Smooth muscle cell (in vitro differentiated cells): ENCODE data around the gene SYNC. TPM values are rescaled to one million over a fixed set of nuclear protein-coding genes. Genes with fewer than 3 reads are reported as not detected.

Experiments
- DNase-seq: peaks from one replicate; lab custom pipeline; 2025; ENCODE audit not compliant: unreplicated experiment; lab: John Stamatoyannopoulos, UW
- H2AFZ ChIP-seq: fragments of 200-600 bp; sonication (generic); 2 replicates; pipeline ENCODE4 v1.6.0; 2016; ENCODE audit warnings: antibody characterized with exemption, low read depth, mild to moderate bottlenecking
- H3F3A ChIP-seq: fragments of 200-600 bp; sonication (generic); 2 replicates; pipeline ENCODE4 v1.6.0; 2017; ENCODE audit warnings: antibody characterized with exemption, low read depth
- H3K27ac ChIP-seq: fragments of 200-600 bp; sonication (generic); 2 replicates; pipeline ENCODE4 v1.5.1; 2016; ENCODE audit warnings: low read depth, mild to moderate bottlenecking
- H3K27me3 ChIP-seq: fragments of 200-600 bp; sonication (generic); 2 replicates; pipeline ENCODE4 v1.6.1; 2016; ENCODE audit warnings: low read depth, mild to moderate bottlenecking
- H3K36me3 ChIP-seq: fragments of 200-600 bp; sonication (generic); 2 replicates; pipeline ENCODE4 v1.5.1; 2016; ENCODE audit warnings: low read depth
- H3K4me1 ChIP-seq: fragments of 200-600 bp; sonication (generic); 2 replicates; pipeline ENCODE4 v1.5.1; 2016; ENCODE audit warnings: low read depth
- H3K4me2 ChIP-seq: fragments of 200-600 bp; sonication (generic); 2 replicates; pipeline ENCODE4 v1.6.0; 2016; ENCODE audit warnings: mild to moderate bottlenecking
- H3K4me3 ChIP-seq: fragments of 200-600 bp; sonication (generic); 2 replicates; pipeline ENCODE4 v1.5.1; 2016; ENCODE audit warnings: mild to moderate bottlenecking
- H3K79me2 ChIP-seq: fragments of 200-600 bp; sonication (generic); 2 replicates; pipeline ENCODE4 v1.6.0; 2016; ENCODE audit warnings: low read depth, mild to moderate bottlenecking
- H3K9ac ChIP-seq: fragments of 200-600 bp; sonication (generic); 2 replicates; pipeline ENCODE4 v1.6.0; 2016; ENCODE audit warnings: low read depth
- H3K9me3 ChIP-seq: fragments of 200-600 bp; sonication (generic); replicated peaks from 2 replicates; pipeline ENCODE4 v1.5.1; 2016; ENCODE audit warnings: low read depth
- H4K20me1 ChIP-seq: fragments of 200-600 bp; sonication (generic); 2 replicates; pipeline ENCODE4 v1.6.0; 2016; ENCODE audit warnings: low read depth
- WGBS: methylation state at CpG from one replicate; pipeline ENCODE4 v1.1.7; 2016; ENCODE audit warnings: low lambda C conversion rate; 5-methylcytosine and 5-hydroxymethylcytosine counted together
- polyA plus RNA-seq: library from polyadenylated mRNA; unstranded; fragments of >200 nt; fragmentation: Nextera tagmentation; extraction: Ambion mirVana; gene quantifications from 2 replicates; pipeline ENCODE4 v1.2.1, GENCODE V29; 2016
- total RNA-seq: library from RNA; depleted of rRNA; stranded (reverse); fragments of >200 nt; gene quantifications from 2 replicates; pipeline ENCODE4 v1.2.3, GENCODE V29; 2014
- TF ChIP-seq, protein P1 (sequence below): fragments of 200-600 bp; sonication (generic); IDR thresholded peaks from 2 replicates; pipeline ENCODE4 v1.5.1; 2017; ENCODE audit warnings: borderline replicate concordance, mild to moderate bottlenecking, antibody characterized with exemption; ENCODE audit not compliant: insufficient read depth, poor library complexity, severe bottlenecking

Gene SYNC
- total and polyA plus RNA-seq, 2 experiments from 2014 or later = 4.6 to 6.2 TPM

DNA sequence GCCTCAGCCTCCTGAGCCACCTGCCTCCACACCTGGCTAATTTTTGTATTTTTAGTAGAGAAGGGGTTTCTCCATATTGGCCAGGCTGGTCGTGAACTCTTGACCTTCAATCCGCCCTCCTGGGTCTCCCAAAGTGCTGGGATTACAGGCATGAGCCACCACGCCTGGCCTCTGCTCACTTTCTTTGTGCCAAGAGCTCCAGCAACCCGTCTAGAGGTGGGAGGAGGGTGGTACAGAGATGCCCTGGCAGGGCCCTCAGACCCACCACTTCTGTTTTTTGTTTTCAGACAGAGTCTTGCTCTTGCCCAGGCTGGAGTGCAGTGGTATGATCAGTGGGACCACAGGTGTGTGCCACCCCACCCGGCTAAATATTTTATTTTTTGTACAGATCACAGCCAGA lies 6.9 kb upstream of the SYNC start:
- H4K20me1 ChIP-seq = no peaks in the 10 kb centered on the region
- H3K4me1 ChIP-seq = no peaks in the 10 kb centered on the region
- no peak overlapping the region for H3K27ac ChIP-seq
- no peaks in the 10 kb centered on the region for H3K27me3 ChIP-seq
- no peaks in the 10 kb centered on the region for H3K36me3 ChIP-seq
- TF ChIP-seq, protein P1, sequence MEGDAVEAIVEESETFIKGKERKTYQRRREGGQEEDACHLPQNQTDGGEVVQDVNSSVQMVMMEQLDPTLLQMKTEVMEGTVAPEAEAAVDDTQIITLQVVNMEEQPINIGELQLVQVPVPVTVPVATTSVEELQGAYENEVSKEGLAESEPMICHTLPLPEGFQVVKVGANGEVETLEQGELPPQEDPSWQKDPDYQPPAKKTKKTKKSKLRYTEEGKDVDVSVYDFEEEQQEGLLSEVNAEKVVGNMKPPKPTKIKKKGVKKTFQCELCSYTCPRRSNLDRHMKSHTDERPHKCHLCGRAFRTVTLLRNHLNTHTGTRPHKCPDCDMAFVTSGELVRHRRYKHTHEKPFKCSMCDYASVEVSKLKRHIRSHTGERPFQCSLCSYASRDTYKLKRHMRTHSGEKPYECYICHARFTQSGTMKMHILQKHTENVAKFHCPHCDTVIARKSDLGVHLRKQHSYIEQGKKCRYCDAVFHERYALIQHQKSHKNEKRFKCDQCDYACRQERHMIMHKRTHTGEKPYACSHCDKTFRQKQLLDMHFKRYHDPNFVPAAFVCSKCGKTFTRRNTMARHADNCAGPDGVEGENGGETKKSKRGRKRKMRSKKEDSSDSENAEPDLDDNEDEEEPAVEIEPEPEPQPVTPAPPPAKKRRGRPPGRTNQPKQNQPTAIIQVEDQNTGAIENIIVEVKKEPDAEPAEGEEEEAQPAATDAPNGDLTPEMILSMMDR = no peak
- no peak overlapping the region for H3K9ac ChIP-seq
- H3F3A ChIP-seq = no peaks in the 10 kb centered on the region
- WGBS = 71% methylated on average over 5 of the region's 5 CpGs
- H2AFZ ChIP-seq = no peak overlapping the region
- H3K4me2 ChIP-seq = no peak overlapping the region
- no peak overlapping the region for H3K4me3 ChIP-seq
- no peaks in the 10 kb centered on the region for H3K79me2 ChIP-seq
- DNase-seq = no peak
- no peaks in the 10 kb centered on the region for H3K9me3 ChIP-seq

DNA sequence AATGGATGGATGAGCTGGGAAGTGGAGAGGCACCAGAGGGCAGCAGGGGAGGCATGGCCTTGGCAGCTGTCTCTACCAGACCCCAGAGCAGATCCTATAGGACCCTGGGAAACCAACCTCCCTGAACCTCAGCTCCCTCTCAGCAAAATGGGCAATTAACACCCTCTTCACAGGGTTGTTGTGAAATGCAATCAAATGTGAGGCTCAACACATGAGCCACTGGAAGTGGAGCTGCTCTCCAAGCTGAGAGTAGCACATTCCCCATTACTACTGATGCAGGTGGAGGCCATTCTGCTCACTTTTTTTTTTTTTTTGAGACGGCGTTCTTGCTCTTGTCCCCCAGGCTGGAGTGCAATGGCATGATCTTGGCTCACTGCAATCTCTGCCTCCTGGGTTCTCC lies 6.5 kb upstream of the SYNC start:
- 80% methylated on average over 2 of the region's 2 CpGs for WGBS
- Histone ChIP-seq H3K36me3 (no peaks in the 10 kb centered on the region), H3K4me2 (no peak overlapping the region), H3K4me1 (no peaks in the 10 kb centered on the region), H3K27me3 (no peaks in the 10 kb centered on the region), H2AFZ (no peak overlapping the region), H4K20me1 (no peaks in the 10 kb centered on the region), H3K27ac (no peak overlapping the region), H3K9ac (no peak overlapping the region), H3F3A (no peaks in the 10 kb centered on the region), H3K79me2 (no peaks in the 10 kb centered on the region), H3K4me3 (no peak overlapping the region), H3K9me3 (no peaks in the 10 kb centered on the region)
- TF ChIP-seq, protein P1 = no peak
- no peak for DNase-seq

DNA sequence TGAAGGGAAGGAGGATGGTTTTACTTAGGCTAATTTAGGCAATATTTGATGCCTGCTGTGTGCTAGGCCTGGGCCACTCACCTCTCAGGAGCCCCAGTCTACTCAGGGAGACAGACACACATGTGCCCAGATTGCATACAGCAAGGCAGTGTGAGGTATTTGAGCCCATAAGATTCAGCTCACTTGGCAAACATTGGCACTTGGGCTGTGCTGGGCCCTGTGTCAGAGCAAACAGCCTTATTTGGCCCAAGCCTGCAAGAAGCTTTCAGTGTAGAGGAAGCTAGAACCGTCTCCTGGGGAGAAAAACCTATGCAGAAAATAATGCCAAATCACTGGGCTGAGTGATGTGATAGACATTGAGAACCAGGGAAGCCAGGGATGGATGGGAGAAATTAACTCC lies 3.9 kb upstream of the SYNC start:
- TF ChIP-seq, protein P1 = no peak
- H3K9ac ChIP-seq = no peak overlapping the region
- peaks cover 15% of the 10 kb centered on the region for H3K4me1 ChIP-seq
- H3K79me2 ChIP-seq = no peaks in the 10 kb centered on the region
- no peak overlapping the region for H3K4me3 ChIP-seq
- no peaks in the 10 kb centered on the region for H3F3A ChIP-seq
- 78% methylated on average over 1 of the region's 1 CpG for WGBS
- DNase-seq = no peak
- H2AFZ ChIP-seq = no peak overlapping the region
- H3K27ac ChIP-seq = no peak overlapping the region
- H3K27me3 ChIP-seq = no peaks in the 10 kb centered on the region
- H3K36me3 ChIP-seq = no peaks in the 10 kb centered on the region
- H3K4me2 ChIP-seq = no peak overlapping the region
- no peaks in the 10 kb centered on the region for H4K20me1 ChIP-seq
- no peaks in the 10 kb centered on the region for H3K9me3 ChIP-seq

DNA sequence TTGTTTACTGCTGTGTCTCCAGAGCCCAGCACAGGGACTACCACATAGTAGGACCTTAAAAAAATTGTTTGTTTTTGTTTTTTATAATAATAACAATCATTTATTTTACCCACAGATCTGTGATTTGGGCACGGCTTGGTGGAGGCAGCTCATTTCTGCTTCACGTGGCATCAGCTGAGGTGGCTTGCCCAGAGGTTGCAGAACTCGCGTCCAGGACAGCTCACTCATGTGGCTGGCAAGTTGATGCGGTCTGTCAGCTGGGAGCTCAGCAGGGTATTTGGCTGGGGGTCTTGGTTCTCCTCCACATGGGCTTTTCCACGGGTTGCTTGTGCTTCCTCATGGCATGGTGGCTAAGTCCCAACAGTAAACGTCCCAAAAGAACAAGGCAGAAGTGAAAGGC lies 2.9 kb upstream of the SYNC start:
- Histone ChIP-seq H2AFZ (no peak overlapping the region), H3K4me3 (no peak overlapping the region), H3K79me2 (no peaks in the 10 kb centered on the region), H3K4me1 (peaks cover 15% of the 10 kb centered on the region), H3K27me3 (no peaks in the 10 kb centered on the region), H4K20me1 (no peaks in the 10 kb centered on the region), H3K36me3 (no peaks in the 10 kb centered on the region), H3K4me2 (no peak overlapping the region), H3K9ac (no peak overlapping the region), H3K27ac (no peak overlapping the region), H3K9me3 (no peaks in the 10 kb centered on the region), H3F3A (no peaks in the 10 kb centered on the region)
- DNase-seq = no peak
- TF ChIP-seq, protein P1 = no peak
- WGBS = 96% methylated on average over 7 of the region's 7 CpGs
